ENCODE data around the gene SPG11. TPM values are rescaled to one million over a fixed set of nuclear protein-coding genes. Genes with fewer than 3 reads are reported as not detected.

The SPG11 gene
- total and polyA plus RNA-seq, 10 of the 15 experiments (the other 5 are each of a cell fraction or from before 2014, with no cell fraction given) = 22.1 to 85.1 (median 47.2) TPM

DNA sequence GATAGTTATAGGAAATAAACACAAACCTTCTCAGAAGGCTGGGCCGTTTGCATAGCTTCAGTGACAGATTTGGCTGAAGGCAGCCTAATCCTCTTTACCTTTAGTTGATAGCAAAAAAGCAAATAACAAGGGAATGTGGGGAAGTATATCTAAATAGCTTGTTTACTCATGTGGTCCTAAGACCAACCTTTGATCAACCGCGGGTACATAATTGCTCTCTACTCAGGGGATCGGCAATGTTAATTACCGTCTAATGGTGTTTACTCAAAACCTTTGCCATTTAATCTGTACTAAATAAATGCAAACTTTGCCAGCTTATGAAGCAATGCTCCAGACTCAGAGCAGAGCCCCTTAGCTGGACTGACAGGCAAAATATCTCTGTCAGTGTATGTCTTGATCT is 74.9 kb downstream of the SPG11 start:
- Histone ChIP-seq H4K20me1 (ENCODE audit: control insufficient read depth, insufficient read depth) (no peaks in the 10 kb centered on the region), H3K4me2 (ENCODE audit: control insufficient read depth, insufficient read depth) (no peak overlapping the region), H3K27me3 (replicated peaks in 1 of 2; ENCODE audit: control insufficient read depth in 2 of 2, insufficient read depth in 2 of 2, low read length in 1 of 2) (no peaks in the 10 kb centered on the region), H2AFZ (ENCODE audit: control insufficient read depth, low read depth, low read length) (no peak overlapping the region), H3K9me3 (replicated peaks; ENCODE audit: control insufficient read depth, insufficient read depth, low read length) (no peaks in the 10 kb centered on the region), H3K27ac (ENCODE audit: control insufficient read depth, insufficient read depth) (no peak overlapping the region), H3K79me2 (ENCODE audit: control insufficient read depth, insufficient read depth, low read length) (no peaks in the 10 kb centered on the region), H3K9ac (ENCODE audit: control insufficient read depth, insufficient read depth, low read length) (no peak overlapping the region), H3K4me3 (no peak overlapping the region), H3K4me1 (ENCODE audit: control insufficient read depth, insufficient read depth, low read length) (no peaks in the 10 kb centered on the region), H3K36me3 (ENCODE audit: control insufficient read depth in 2 of 2, insufficient read depth in 2 of 2, low read length in 1 of 2) (peaks cover 7 to 48% of the 10 kb centered on the region in 2 experiments)
- ChIA-PET POLR2A (interaction anchor here (0.6 to 3.5 kb wide), 2 partner anchors 148 to 785 kb away, joined by 3 to 14 read pairs; partner anchors contain the start of gene TRIM69), RAD21 (ENCODE audit: unreplicated experiment) (interaction anchor here (7.7 kb wide), 1 partner anchor 148 kb away, joined by 109 read pairs; the partner anchor contains the start of gene TRIM69), SMC1A (ENCODE audit: uncharacterized antibody, unreplicated experiment) (interaction anchor here (1.0 to 7.2 kb wide), 5 partner anchors 9 to 148 kb away, joined by 3 to 77 read pairs (median 6); partner anchors contain the start of gene TRIM69), CTCF (interaction anchor here (0.8 to 8.5 kb wide), 6 partner anchors 9 to 149 kb away, joined by 3 to 175 read pairs (median 4); partner anchors contain the start of gene TRIM69)
- BruUV-seq (replicated peaks) = no TSS peak
- intact Hi-C loops (cut with micrococcal nuclease; ENCODE audit: unreplicated experiment) = no loop called here
- ATAC-seq (no peak), FAIRE-seq (no peak), DNase-seq (ENCODE audit: low read depth, low spot score) (no peak)
- in situ Hi-C loops (cut with MboI) = no loop called here
- WGBS (ENCODE audit: insufficient coverage, insufficient replicate concordance, low lambda C conversion rate, missing lambda C conversion rate) = 93% methylated on average over 5 of the region's 5 CpGs
- no peak for TF ChIP-seq BHLHE40 (IDR thresholded peaks at IDR 0.05; ENCODE audit: borderline replicate concordance in 1 of 2, low read depth in 2 of 2, low read length in 1 of 2)
- no peak for TF ChIP-seq RUNX3 (IDR thresholded peaks at IDR 0.05; ENCODE audit: low read length)
- no peak for TF ChIP-seq RAD21 (IDR thresholded peaks at IDR 0.05; ENCODE audit: insufficient read depth, low read depth, low read length)
- TF ChIP-seq ATF7 (IDR thresholded peaks at IDR 0.05; ENCODE audit: low read depth) = no peak
- TF ChIP-seq, protein P1, sequence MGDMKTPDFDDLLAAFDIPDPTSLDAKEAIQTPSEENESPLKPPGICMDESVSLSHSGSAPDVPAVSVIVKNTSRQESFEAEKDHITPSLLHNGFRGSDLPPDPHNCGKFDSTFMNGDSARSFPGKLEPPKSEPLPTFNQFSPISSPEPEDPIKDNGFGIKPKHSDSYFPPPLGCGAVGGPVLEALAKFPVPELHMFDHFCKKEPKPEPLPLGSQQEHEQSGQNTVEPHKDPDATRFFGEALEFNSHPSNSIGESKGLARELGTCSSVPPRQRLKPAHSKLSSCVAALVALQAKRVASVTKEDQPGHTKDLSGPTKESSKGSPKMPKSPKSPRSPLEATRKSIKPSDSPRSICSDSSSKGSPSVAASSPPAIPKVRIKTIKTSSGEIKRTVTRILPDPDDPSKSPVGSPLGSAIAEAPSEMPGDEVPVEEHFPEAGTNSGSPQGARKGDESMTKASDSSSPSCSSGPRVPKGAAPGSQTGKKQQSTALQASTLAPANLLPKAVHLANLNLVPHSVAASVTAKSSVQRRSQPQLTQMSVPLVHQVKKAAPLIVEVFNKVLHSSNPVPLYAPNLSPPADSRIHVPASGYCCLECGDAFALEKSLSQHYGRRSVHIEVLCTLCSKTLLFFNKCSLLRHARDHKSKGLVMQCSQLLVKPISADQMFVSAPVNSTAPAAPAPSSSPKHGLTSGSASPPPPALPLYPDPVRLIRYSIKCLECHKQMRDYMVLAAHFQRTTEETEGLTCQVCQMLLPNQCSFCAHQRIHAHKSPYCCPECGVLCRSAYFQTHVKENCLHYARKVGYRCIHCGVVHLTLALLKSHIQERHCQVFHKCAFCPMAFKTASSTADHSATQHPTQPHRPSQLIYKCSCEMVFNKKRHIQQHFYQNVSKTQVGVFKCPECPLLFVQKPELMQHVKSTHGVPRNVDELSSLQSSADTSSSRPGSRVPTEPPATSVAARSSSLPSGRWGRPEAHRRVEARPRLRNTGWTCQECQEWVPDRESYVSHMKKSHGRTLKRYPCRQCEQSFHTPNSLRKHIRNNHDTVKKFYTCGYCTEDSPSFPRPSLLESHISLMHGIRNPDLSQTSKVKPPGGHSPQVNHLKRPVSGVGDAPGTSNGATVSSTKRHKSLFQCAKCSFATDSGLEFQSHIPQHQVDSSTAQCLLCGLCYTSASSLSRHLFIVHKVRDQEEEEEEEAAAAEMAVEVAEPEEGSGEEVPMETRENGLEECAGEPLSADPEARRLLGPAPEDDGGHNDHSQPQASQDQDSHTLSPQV (IDR thresholded peaks at IDR 0.05) = no peak
- TF ChIP-seq, protein P2, sequence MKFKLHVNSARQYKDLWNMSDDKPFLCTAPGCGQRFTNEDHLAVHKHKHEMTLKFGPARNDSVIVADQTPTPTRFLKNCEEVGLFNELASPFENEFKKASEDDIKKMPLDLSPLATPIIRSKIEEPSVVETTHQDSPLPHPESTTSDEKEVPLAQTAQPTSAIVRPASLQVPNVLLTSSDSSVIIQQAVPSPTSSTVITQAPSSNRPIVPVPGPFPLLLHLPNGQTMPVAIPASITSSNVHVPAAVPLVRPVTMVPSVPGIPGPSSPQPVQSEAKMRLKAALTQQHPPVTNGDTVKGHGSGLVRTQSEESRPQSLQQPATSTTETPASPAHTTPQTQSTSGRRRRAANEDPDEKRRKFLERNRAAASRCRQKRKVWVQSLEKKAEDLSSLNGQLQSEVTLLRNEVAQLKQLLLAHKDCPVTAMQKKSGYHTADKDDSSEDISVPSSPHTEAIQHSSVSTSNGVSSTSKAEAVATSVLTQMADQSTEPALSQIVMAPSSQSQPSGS (IDR thresholded peaks at IDR 0.05; ENCODE audit: low read length) = no peak
- no peak for TF ChIP-seq HDGF (IDR thresholded peaks at IDR 0.05)
- TF ChIP-seq, protein P3, sequence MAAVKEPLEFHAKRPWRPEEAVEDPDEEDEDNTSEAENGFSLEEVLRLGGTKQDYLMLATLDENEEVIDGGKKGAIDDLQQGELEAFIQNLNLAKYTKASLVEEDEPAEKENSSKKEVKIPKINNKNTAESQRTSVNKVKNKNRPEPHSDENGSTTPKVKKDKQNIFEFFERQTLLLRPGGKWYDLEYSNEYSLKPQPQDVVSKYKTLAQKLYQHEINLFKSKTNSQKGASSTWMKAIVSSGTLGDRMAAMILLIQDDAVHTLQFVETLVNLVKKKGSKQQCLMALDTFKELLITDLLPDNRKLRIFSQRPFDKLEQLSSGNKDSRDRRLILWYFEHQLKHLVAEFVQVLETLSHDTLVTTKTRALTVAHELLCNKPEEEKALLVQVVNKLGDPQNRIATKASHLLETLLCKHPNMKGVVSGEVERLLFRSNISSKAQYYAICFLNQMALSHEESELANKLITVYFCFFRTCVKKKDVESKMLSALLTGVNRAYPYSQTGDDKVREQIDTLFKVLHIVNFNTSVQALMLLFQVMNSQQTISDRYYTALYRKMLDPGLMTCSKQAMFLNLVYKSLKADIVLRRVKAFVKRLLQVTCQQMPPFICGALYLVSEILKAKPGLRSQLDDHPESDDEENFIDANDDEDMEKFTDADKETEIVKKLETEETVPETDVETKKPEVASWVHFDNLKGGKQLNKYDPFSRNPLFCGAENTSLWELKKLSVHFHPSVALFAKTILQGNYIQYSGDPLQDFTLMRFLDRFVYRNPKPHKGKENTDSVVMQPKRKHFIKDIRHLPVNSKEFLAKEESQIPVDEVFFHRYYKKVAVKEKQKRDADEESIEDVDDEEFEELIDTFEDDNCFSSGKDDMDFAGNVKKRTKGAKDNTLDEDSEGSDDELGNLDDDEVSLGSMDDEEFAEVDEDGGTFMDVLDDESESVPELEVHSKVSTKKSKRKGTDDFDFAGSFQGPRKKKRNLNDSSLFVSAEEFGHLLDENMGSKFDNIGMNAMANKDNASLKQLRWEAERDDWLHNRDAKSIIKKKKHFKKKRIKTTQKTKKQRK (IDR thresholded peaks at IDR 0.05; ENCODE audit: low read depth, low read length) = no peak
- TF ChIP-seq NFIC (IDR thresholded peaks at IDR 0.05; ENCODE audit: low read depth, low read length) = no peak
